Smooth muscle cell (in vitro differentiated cells): ENCODE measurements around the gene RASSF3. TPM values are rescaled to one million over a fixed set of nuclear protein-coding genes. Genes with fewer than 3 reads are reported as not detected.

Experiments used
- DNase-seq: peaks from one replicate; lab custom pipeline; 2025; ENCODE audit not compliant: unreplicated experiment; lab: John Stamatoyannopoulos, UW
- H2AFZ ChIP-seq: fragments of 200-600 bp; sonication (generic); 2 replicates; pipeline ENCODE4 v1.6.0; 2016; ENCODE audit warnings: antibody characterized with exemption, low read depth, mild to moderate bottlenecking
- H3F3A ChIP-seq: fragments of 200-600 bp; sonication (generic); 2 replicates; pipeline ENCODE4 v1.6.0; 2017; ENCODE audit warnings: antibody characterized with exemption, low read depth
- H3K27ac ChIP-seq: fragments of 200-600 bp; sonication (generic); 2 replicates; pipeline ENCODE4 v1.5.1; 2016; ENCODE audit warnings: low read depth, mild to moderate bottlenecking
- H3K27me3 ChIP-seq: fragments of 200-600 bp; sonication (generic); 2 replicates; pipeline ENCODE4 v1.6.1; 2016; ENCODE audit warnings: low read depth, mild to moderate bottlenecking
- H3K36me3 ChIP-seq: fragments of 200-600 bp; sonication (generic); 2 replicates; pipeline ENCODE4 v1.5.1; 2016; ENCODE audit warnings: low read depth
- H3K4me1 ChIP-seq: fragments of 200-600 bp; sonication (generic); 2 replicates; pipeline ENCODE4 v1.5.1; 2016; ENCODE audit warnings: low read depth
- H3K4me2 ChIP-seq: fragments of 200-600 bp; sonication (generic); 2 replicates; pipeline ENCODE4 v1.6.0; 2016; ENCODE audit warnings: mild to moderate bottlenecking
- H3K4me3 ChIP-seq: fragments of 200-600 bp; sonication (generic); 2 replicates; pipeline ENCODE4 v1.5.1; 2016; ENCODE audit warnings: mild to moderate bottlenecking
- H3K79me2 ChIP-seq: fragments of 200-600 bp; sonication (generic); 2 replicates; pipeline ENCODE4 v1.6.0; 2016; ENCODE audit warnings: low read depth, mild to moderate bottlenecking
- H3K9ac ChIP-seq: fragments of 200-600 bp; sonication (generic); 2 replicates; pipeline ENCODE4 v1.6.0; 2016; ENCODE audit warnings: low read depth
- H3K9me3 ChIP-seq: fragments of 200-600 bp; sonication (generic); replicated peaks from 2 replicates; pipeline ENCODE4 v1.5.1; 2016; ENCODE audit warnings: low read depth
- H4K20me1 ChIP-seq: fragments of 200-600 bp; sonication (generic); 2 replicates; pipeline ENCODE4 v1.6.0; 2016; ENCODE audit warnings: low read depth
- CTCF ChIP-seq: fragments of 200-600 bp; sonication (generic); IDR thresholded peaks from 2 replicates; pipeline ENCODE4 v1.5.1; 2017; ENCODE audit warnings: borderline replicate concordance, mild to moderate bottlenecking, antibody characterized with exemption; ENCODE audit not compliant: insufficient read depth, poor library complexity, severe bottlenecking
- WGBS: methylation state at CpG from one replicate; pipeline ENCODE4 v1.1.7; 2016; ENCODE audit warnings: low lambda C conversion rate; 5-methylcytosine and 5-hydroxymethylcytosine counted together
- polyA plus RNA-seq: library from polyadenylated mRNA; unstranded; fragments of >200 nt; fragmentation: Nextera tagmentation; extraction: Ambion mirVana; gene quantifications from 2 replicates; pipeline ENCODE4 v1.2.1, GENCODE V29; 2016
- total RNA-seq: library from RNA; depleted of rRNA; stranded (reverse); fragments of >200 nt; gene quantifications from 2 replicates; pipeline ENCODE4 v1.2.3, GENCODE V29; 2014

The RASSF3 gene
- total and polyA plus RNA-seq, 2 experiments from 2014 or later: 1.2 to 5.6 TPM

GRCh38 chr12:64706857-64707256 is 96.6 kb downstream of the RASSF3 start:
- Histone ChIP-seq H3F3A (no peaks in the 10 kb centered on the region), H3K9me3 (no peaks in the 10 kb centered on the region), H3K27me3 (no peaks in the 10 kb centered on the region), H3K4me3 (no peak overlapping the region), H3K27ac (no peak overlapping the region), H4K20me1 (no peaks in the 10 kb centered on the region), H2AFZ (no peak overlapping the region), H3K79me2 (no peaks in the 10 kb centered on the region), H3K4me2 (no peak overlapping the region), H3K4me1 (no peaks in the 10 kb centered on the region), H3K36me3 (no peaks in the 10 kb centered on the region), H3K9ac (no peak overlapping the region)
- TF ChIP-seq CTCF: no peak
- DNase-seq: no peak
- 96% methylated on average over 5 of the region's 5 CpGs for WGBS

GRCh38 chr12:64707362-64707761 is 97.1 kb downstream of the RASSF3 start:
- no peaks in the 10 kb centered on the region for H4K20me1 ChIP-seq
- no peaks in the 10 kb centered on the region for H3K9me3 ChIP-seq
- H3K4me2 ChIP-seq: no peak overlapping the region
- no peaks in the 10 kb centered on the region for H3K36me3 ChIP-seq
- WGBS: 77% methylated on average over 4 of the region's 4 CpGs
- no peak overlapping the region for H3K4me3 ChIP-seq
- H3K79me2 ChIP-seq: no peaks in the 10 kb centered on the region
- no peak for TF ChIP-seq CTCF
- no peaks in the 10 kb centered on the region for H3K27me3 ChIP-seq
- no peak overlapping the region for H3K27ac ChIP-seq
- no peak overlapping the region for H2AFZ ChIP-seq
- DNase-seq: no peak
- no peak overlapping the region for H3K9ac ChIP-seq
- no peaks in the 10 kb centered on the region for H3K4me1 ChIP-seq
- H3F3A ChIP-seq: no peaks in the 10 kb centered on the region

- DNase-seq: no peak
- H3K4me1 ChIP-seq: no peaks in the 10 kb centered on the region
- TF ChIP-seq CTCF: no peak
- H3K79me2 ChIP-seq: no peaks in the 10 kb centered on the region
- no peak overlapping the region for H3K4me3 ChIP-seq
- H3F3A ChIP-seq: no peaks in the 10 kb centered on the region
- 90% methylated on average over 2 of the region's 2 CpGs for WGBS
- no peaks in the 10 kb centered on the region for H3K36me3 ChIP-seq
- H3K9ac ChIP-seq: no peak overlapping the region
- H3K27ac ChIP-seq: no peak overlapping the region
- no peak overlapping the region for H3K4me2 ChIP-seq
- no peaks in the 10 kb centered on the region for H3K9me3 ChIP-seq
- H2AFZ ChIP-seq: no peak overlapping the region
- no peaks in the 10 kb centered on the region for H4K20me1 ChIP-seq
- no peaks in the 10 kb centered on the region for H3K27me3 ChIP-seq
These were observed 97.6 kb downstream of the RASSF3 start for GRCh38 chr12:64707926-64708325.

- 91% methylated on average over 2 of the region's 2 CpGs for WGBS
- no peak for TF ChIP-seq CTCF
These were observed 99.1 kb downstream of the RASSF3 start for GRCh38 chr12:64709429-64709828.

More at GRCh38 chr12:64709429-64709828, 99.1 kb downstream of the RASSF3 start:
- Histone ChIP-seq H3K36me3 (no peaks in the 10 kb centered on the region), H3K4me3 (no peak overlapping the region), H3K79me2 (no peaks in the 10 kb centered on the region), H2AFZ (no peak overlapping the region), H3K27me3 (no peaks in the 10 kb centered on the region), H3K9me3 (no peaks in the 10 kb centered on the region), H3F3A (no peaks in the 10 kb centered on the region), H4K20me1 (no peaks in the 10 kb centered on the region), H3K4me2 (no peak overlapping the region), H3K9ac (no peak overlapping the region), H3K4me1 (no peaks in the 10 kb centered on the region), H3K27ac (no peak overlapping the region)
- no peak for DNase-seq
